ENCODE results near the gene C22orf42. TPM values are rescaled to one million over a fixed set of nuclear protein-coding genes. Genes with fewer than 3 reads are reported as not detected.
"Not testable (repeated sequence)": the region's sequence is repeated elsewhere in the genome, so short reads cannot be mapped to it uniquely, and the experiment has no call there.

The C22orf42 gene
- total RNA-seq, 1 donor from 2014 or later: not detected

- DNase-seq: peak; percentile 76
- peak; percentile 55 for TF ChIP-seq CTCF (IDR thresholded peaks at IDR 0.05)
- Histone ChIP-seq H3K4me1 (peaks cover 13% of the 10 kb centered on the region), H3K27me3 (ENCODE audit: low read depth) (peaks cover 41% of the 10 kb centered on the region), H3K36me3 (no peaks in the 10 kb centered on the region), H3K9me3 (no peaks in the 10 kb centered on the region), H3K4me3 (peak overlapping the region; percentile 44), H3K27ac (no peak overlapping the region)
- peak; percentile 77 to 85 for ATAC-seq
- intact Hi-C loops (cut with DNase I): no loop called here
These were observed 43.6 kb upstream of the C22orf42 start for GRCh38 chr22:32202539-32203180.

DNA sequence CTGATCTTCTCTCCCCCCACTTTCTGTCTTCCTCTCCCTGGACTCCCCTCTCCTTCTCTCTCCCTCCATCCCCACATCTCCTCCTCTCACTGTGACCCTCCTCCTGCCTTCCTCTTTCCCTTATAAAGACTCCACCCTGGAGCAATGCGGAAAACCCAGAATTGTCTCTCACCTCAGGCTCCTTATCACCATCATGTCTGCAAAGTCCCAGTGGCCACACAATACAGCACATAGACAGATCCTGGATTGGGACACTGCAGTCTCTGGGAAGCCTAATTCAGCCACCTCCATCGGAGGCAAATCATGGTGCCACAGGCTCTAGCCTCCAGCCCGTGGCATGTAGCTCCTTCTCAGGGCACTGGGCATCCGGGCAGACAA is 43.0 kb upstream of the C22orf42 start:
- intact Hi-C loops (cut with DNase I): no loop called here
- H3K27me3 ChIP-seq (ENCODE audit: low read depth): peaks cover 41% of the 10 kb centered on the region
- peak overlapping the region; percentile 44 for H3K4me3 ChIP-seq
- H3K4me1 ChIP-seq: peaks cover 13% of the 10 kb centered on the region
- no peak for TF ChIP-seq CTCF (IDR thresholded peaks at IDR 0.05)
- DNase-seq (no peak), ATAC-seq (no peak)
- H3K36me3 ChIP-seq: no peaks in the 10 kb centered on the region
- H3K27ac ChIP-seq: no peak overlapping the region
- no peaks in the 10 kb centered on the region for H3K9me3 ChIP-seq

GRCh38 chr22:32200752-32201151 is 41.6 kb upstream of the C22orf42 start:
- H3K27ac ChIP-seq: no peak overlapping the region
- H3K4me3 ChIP-seq: no peak overlapping the region
- intact Hi-C loops (cut with DNase I): no loop called here
- DNase-seq (no peak), ATAC-seq (no peak)
- no peak for TF ChIP-seq CTCF (IDR thresholded peaks at IDR 0.05)
- no peaks in the 10 kb centered on the region for H3K9me3 ChIP-seq
- H3K36me3 ChIP-seq: no peaks in the 10 kb centered on the region
- H3K4me1 ChIP-seq: peaks cover 13% of the 10 kb centered on the region
- H3K27me3 ChIP-seq (ENCODE audit: low read depth): peaks cover 41% of the 10 kb centered on the region

- Histone ChIP-seq H3K27ac (no peak overlapping the region), H3K4me3 (no peak overlapping the region), H3K36me3 (no peaks in the 10 kb centered on the region), H3K9me3 (no peaks in the 10 kb centered on the region), H3K4me1 (peaks cover 13% of the 10 kb centered on the region), H3K27me3 (ENCODE audit: low read depth) (peaks cover 41% of the 10 kb centered on the region)
- TF ChIP-seq CTCF (IDR thresholded peaks at IDR 0.05): no peak
- intact Hi-C loops (cut with DNase I): no loop called here
- DNase-seq (no peak), ATAC-seq (no peak)
These were observed 40.9 kb upstream of the C22orf42 start for GRCh38 chr22:32199961-32200360.

- no peak for DNase-seq
- intact Hi-C loops (cut with DNase I): no loop called here
- no peaks in the 10 kb centered on the region for H3K36me3 ChIP-seq
- no peak for TF ChIP-seq CTCF (IDR thresholded peaks at IDR 0.05)
- no peak for ATAC-seq
- H3K9me3 ChIP-seq: no peaks in the 10 kb centered on the region
- peaks cover 13% of the 10 kb centered on the region for H3K4me1 ChIP-seq
- H3K27ac ChIP-seq: no peak overlapping the region
- H3K27me3 ChIP-seq (ENCODE audit: low read depth): peaks cover 38% of the 10 kb centered on the region
- no peak overlapping the region for H3K4me3 ChIP-seq
These were observed 40.2 kb upstream of the C22orf42 start for GRCh38 chr22:32199341-32199740.

DNA sequence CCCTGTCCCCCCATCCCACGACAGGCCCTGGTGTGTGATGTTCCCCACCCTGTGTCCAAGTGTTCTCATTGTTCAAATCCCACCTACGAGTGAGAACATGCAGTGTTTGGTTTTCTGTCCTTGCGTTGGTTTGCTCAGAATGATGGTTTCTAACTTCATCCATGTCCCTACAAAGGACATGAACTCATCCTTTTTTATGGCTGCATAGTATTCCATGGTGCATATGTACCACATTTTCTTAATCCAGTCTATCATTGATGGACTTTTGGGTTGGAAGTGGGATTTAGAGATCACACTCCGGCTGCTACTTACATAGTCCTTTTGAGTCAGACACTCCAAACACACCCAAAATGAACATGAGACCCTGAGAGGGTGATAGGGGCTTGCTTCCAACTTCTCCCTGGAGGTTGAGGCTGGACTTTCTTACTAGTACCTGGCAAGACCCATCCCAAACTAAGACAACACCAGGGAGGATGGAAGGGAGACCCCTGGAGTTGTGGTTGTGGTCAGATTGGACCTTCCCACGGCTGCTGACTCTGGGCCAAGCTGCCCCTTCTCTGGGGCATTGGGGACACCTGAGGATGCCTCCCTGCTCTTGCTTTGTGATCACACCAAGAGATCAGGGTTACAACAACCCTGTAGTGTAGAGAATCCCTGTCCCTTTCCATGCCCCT is 38.6 kb upstream of the C22orf42 start:
- intact Hi-C loops (cut with DNase I); DNase-seq; H3K4me1 ChIP-seq: not testable (repeated sequence)

GRCh38 chr22:32195900-32196299 is 36.8 kb upstream of the C22orf42 start:
- intact Hi-C loops (cut with DNase I); DNase-seq; H3K27ac ChIP-seq; H3K4me1 ChIP-seq; ATAC-seq; H3K36me3 ChIP-seq; H3K9me3 ChIP-seq; H3K4me3 ChIP-seq: not testable (repeated sequence)
- H3K27me3 ChIP-seq (ENCODE audit: low read depth): peaks cover 11% of the 10 kb centered on the region

More for the DNA sequence above, 38.6 kb upstream of the C22orf42 start:
- H3K36me3 ChIP-seq, H3K27ac ChIP-seq, H3K9me3 ChIP-seq, H3K4me3 ChIP-seq, ATAC-seq: not testable (repeated sequence)
- peaks cover 21% of the 10 kb centered on the region for H3K27me3 ChIP-seq (ENCODE audit: low read depth)

- ATAC-seq; H3K27ac ChIP-seq; H3K27me3 ChIP-seq (ENCODE audit: low read depth); DNase-seq; H3K36me3 ChIP-seq; H3K4me3 ChIP-seq; H3K4me1 ChIP-seq; H3K9me3 ChIP-seq; intact Hi-C loops (cut with DNase I): not testable (repeated sequence)
These were observed 34.2 kb upstream of the C22orf42 start for GRCh38 chr22:32193346-32193745.

DNA sequence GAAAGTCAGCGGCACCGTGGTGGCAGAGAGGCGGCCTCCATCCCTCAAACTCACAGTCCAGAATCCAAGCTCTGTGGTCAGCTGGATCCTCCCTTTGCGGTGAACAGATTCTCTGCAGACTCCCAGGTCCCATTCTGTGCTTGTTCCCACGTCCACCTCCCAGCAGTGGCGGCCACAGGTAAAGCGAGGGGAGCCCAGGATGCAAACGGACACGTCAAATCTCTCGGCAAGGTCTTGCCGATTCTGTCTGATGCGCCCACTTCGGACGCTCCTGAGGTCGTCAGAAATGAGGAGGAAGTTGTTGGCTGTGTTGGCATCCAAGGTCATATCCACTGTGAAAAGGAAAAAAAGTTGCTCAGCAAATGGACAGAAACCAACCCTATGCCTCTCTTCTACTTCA is 31.9 kb upstream of the C22orf42 start:
- ATAC-seq; H3K27me3 ChIP-seq (ENCODE audit: low read depth); H3K9me3 ChIP-seq; H3K36me3 ChIP-seq; H3K27ac ChIP-seq; intact Hi-C loops (cut with DNase I); H3K4me1 ChIP-seq; H3K4me3 ChIP-seq; DNase-seq: not testable (repeated sequence)
